ENCODE results near the gene CCDC51.

- TF ChIP-seq EZH2 (IDR thresholded peaks at IDR 0.05; ENCODE audit: borderline replicate concordance, low read depth, low read length, severe bottlenecking) (no peak), POLR2AphosphoS5 (IDR thresholded peaks at IDR 0.05; ENCODE audit: insufficient read depth, low read depth, low read length) (no peak), CTCF (IDR thresholded peaks at IDR 0.05; ENCODE audit: extremely low read depth in 1 of 2, insufficient read depth in 1 of 2, low read depth in 1 of 2, low read length in 2 of 2) (no peak), POLR2A (IDR thresholded peaks at IDR 0.05; ENCODE audit: low read depth, low read length) (no peak), MYC (IDR thresholded peaks at IDR 0.05; ENCODE audit: low read depth, low read length) (no peak)
These were observed 41.9 kb downstream of the CCDC51 start for GRCh38 chr3:48397767-48398681.
